Measurements from ENCODE around the gene SUN1.

DNA sequence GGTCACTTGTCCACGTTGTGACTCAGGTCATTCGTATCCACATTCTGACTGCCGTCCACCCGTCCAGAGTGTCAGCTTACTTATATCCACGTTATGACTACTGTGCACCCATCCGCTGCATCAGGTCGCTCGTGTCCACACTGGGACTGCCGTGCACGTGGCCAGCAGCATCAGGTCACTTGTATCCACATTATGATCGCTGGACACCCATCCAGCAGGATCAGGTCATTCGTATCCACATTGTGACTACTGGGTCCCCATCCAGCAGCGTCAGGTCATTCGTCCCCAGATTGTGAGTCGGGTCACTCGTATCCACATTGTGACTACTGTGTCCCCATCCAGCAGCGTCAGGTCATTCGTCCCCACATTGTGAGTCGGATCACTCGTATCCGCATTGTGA is 47.3 kb upstream of the SUN1 start:
- TF ChIP-seq, protein P1, sequence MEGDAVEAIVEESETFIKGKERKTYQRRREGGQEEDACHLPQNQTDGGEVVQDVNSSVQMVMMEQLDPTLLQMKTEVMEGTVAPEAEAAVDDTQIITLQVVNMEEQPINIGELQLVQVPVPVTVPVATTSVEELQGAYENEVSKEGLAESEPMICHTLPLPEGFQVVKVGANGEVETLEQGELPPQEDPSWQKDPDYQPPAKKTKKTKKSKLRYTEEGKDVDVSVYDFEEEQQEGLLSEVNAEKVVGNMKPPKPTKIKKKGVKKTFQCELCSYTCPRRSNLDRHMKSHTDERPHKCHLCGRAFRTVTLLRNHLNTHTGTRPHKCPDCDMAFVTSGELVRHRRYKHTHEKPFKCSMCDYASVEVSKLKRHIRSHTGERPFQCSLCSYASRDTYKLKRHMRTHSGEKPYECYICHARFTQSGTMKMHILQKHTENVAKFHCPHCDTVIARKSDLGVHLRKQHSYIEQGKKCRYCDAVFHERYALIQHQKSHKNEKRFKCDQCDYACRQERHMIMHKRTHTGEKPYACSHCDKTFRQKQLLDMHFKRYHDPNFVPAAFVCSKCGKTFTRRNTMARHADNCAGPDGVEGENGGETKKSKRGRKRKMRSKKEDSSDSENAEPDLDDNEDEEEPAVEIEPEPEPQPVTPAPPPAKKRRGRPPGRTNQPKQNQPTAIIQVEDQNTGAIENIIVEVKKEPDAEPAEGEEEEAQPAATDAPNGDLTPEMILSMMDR (conservative IDR thresholded peaks at IDR 0.05; ENCODE audit: low read depth in 2 of 2), result no peak
- no peak for TF ChIP-seq EZH2 (IDR thresholded peaks at IDR 0.05; ENCODE audit: low read depth, unreplicated experiment)
- no peak for TF ChIP-seq POLR2AphosphoS5 (IDR thresholded peaks at IDR 0.05; ENCODE audit: low read depth)
- TF ChIP-seq CREB1 (CRISPR knock-in tag; IDR thresholded peaks at IDR 0.05; ENCODE audit: low read depth), result no peak
- TF ChIP-seq STAT1 (IDR thresholded peaks at IDR 0.05; ENCODE audit: unreplicated experiment), result no peak

Data from GM23338 (cell line).